Bronchial epithelial cell (primary cell): ENCODE data around the gene TEDC1. TPM values are rescaled to one million over a fixed set of nuclear protein-coding genes. Genes with fewer than 3 reads are reported as not detected.

Source experiments
- DNase-seq: peaks from one replicate; pipeline ENCODE4 v3.0.0-alpha.2; 2010; ENCODE audit warnings: low read depth
- FAIRE-seq: peaks from 2 replicates; lab custom pipeline; 2011; peaks lifted over from hg19 to GRCh38; lab: Jason Lieb, UNC
- H3K27me3 ChIP-seq: 2 replicates; pipeline ENCODE4 v1.5.1; 2011; ENCODE audit warnings: low read length; ENCODE audit not compliant: control insufficient read depth, insufficient read depth
- H3K36me3 ChIP-seq: 2 replicates; pipeline ENCODE4 v1.5.1; 2011; ENCODE audit warnings: low read length; ENCODE audit not compliant: control insufficient read depth, insufficient read depth
- H3K4me3 ChIP-seq: 2 replicates; pipeline ENCODE4 v1.5.1; 2011; ENCODE audit warnings: mild to moderate bottlenecking, low read depth, low read length, control low read depth
- CTCF ChIP-seq: IDR thresholded peaks from 2 replicates; pipeline ENCODE4 v1.5.1; 2011; ENCODE audit warnings: mild to moderate bottlenecking, moderate library complexity, low read length, control low read depth, inconsistent platforms; ENCODE audit not compliant: insufficient read depth, severe bottlenecking
- total RNA-seq: library from RNA; depleted of rRNA; stranded (reverse); fragments of >200 nt; gene quantifications from 2 replicates; pipeline ENCODE4 v1.2.1, GENCODE V29; 2014

The TEDC1 gene
- total RNA-seq, 1 donor from 2014 or later, result 4.5 TPM

- no peaks in the 10 kb centered on the region for H3K27me3 ChIP-seq
- TF ChIP-seq CTCF, result no peak
- H3K36me3 ChIP-seq, result peaks cover 5% of the 10 kb centered on the region
- no peak overlapping the region for H3K4me3 ChIP-seq
- DNase-seq (no peak), FAIRE-seq (no peak)
Measured at GRCh38 chr14:105495101-105495989, 4.3 kb downstream of the TEDC1 start.

- no peaks in the 10 kb centered on the region for H3K27me3 ChIP-seq
- H3K4me3 ChIP-seq, result no peak overlapping the region
- FAIRE-seq, result no peak
- DNase-seq, result no peak
- H3K36me3 ChIP-seq, result peaks cover 5% of the 10 kb centered on the region
- TF ChIP-seq CTCF, result no peak
Measured at GRCh38 chr14:105495990-105496830, 5.2 kb downstream of the TEDC1 start.

- FAIRE-seq (no peak), DNase-seq (no peak)
- Histone ChIP-seq H3K27me3 (no peaks in the 10 kb centered on the region), H3K36me3 (peaks cover 5% of the 10 kb centered on the region), H3K4me3 (no peak overlapping the region)
- TF ChIP-seq CTCF, result no peak
Measured at GRCh38 chr14:105496831-105497591, 6.0 kb downstream of the TEDC1 start.

GRCh38 chr14:105497671-105498429, 6.8 kb downstream of the TEDC1 start:
- H3K27me3 ChIP-seq, result no peaks in the 10 kb centered on the region
- TF ChIP-seq CTCF, result no peak
- no peak for DNase-seq
- no peak overlapping the region for H3K4me3 ChIP-seq
- peaks cover 3% of the 10 kb centered on the region for H3K36me3 ChIP-seq
- no peak for FAIRE-seq
